ENCODE results near the gene LRFN2.

GRCh38 chr6:40611912-40612311, 24.7 kb upstream of the LRFN2 start:
- TF ChIP-seq EZH2 (IDR thresholded peaks at IDR 0.05; ENCODE audit: insufficient read depth, low read length) (no peak), CTCF (IDR thresholded peaks at IDR 0.05; ENCODE audit: insufficient read depth, low read depth, low read length) (no peak)

All from astrocyte (in vitro differentiated cells and primary cell).